HG02852 (cell line): ENCODE data around the gene LTF.
"Not testable (repeated sequence)": the region's sequence is repeated elsewhere in the genome, so short reads cannot be mapped to it uniquely, and the experiment has no call there.

Source experiments
- ATAC-seq: cut with Tn5 transposase; IDR thresholded peaks from one replicate; pipeline ENCODE4 v1.9.1; 2021; ENCODE audit warnings: mild to moderate bottlenecking, moderate library complexity; ENCODE audit not compliant: unreplicated experiment

Gene LTF

GRCh38 chr3:46464326-46465195, at the start of gene LTF:
LTF (minus strand) TSS chr3:46464905; CDS start chr3:46464867, 38 bp downstream.
- ATAC-seq = no peak

GRCh38 chr3:46512191-46512749, 47.6 kb upstream of the LTF start:
- ATAC-seq = no peak

GRCh38 chr3:46509661-46510187, 45.0 kb upstream of the LTF start:
- no peak for ATAC-seq

- no peak for ATAC-seq
Measured at GRCh38 chr3:46508850-46509591, 44.3 kb upstream of the LTF start.

GRCh38 chr3:46506526-46506925, 41.8 kb upstream of the LTF start:
- no peak for ATAC-seq

- ATAC-seq = no peak
Measured at GRCh38 chr3:46505953-46506352, 41.2 kb upstream of the LTF start.

GRCh38 chr3:46504789-46505188, 40.1 kb upstream of the LTF start:
- ATAC-seq = no peak

GRCh38 chr3:46503200-46503874, 38.6 kb upstream of the LTF start:
- no peak for ATAC-seq

DNA sequence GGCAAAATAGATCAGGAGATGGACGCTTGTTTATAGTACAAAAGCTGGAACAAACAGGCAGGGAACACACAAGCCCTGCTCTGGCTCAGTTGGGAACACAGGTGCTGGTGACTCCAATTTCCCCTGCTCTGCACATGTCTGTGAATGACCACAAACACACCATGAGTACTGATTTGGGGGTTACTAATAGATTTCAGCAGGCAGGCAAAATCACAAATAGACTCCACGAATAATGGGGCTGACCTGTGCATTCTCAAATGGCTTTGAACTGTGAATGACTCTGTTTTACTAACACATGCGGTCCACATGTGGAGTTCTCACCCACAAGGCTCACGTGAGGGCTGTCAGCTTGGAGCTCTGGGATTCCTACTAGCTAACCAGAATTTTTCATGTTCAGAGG, 37.0 kb upstream of the LTF start:
- ATAC-seq = no peak

GRCh38 chr3:46500656-46501635, 36.2 kb upstream of the LTF start:
- ATAC-seq = no peak

GRCh38 chr3:46498916-46499519, 34.3 kb upstream of the LTF start:
- ATAC-seq = no peak

GRCh38 chr3:46497556-46498265, 33.0 kb upstream of the LTF start, which contains the start of gene RTP3:
RTP3 (plus strand) TSS chr3:46497976; CDS start chr3:46498063, 87 bp downstream.
- ATAC-seq = no peak

DNA sequence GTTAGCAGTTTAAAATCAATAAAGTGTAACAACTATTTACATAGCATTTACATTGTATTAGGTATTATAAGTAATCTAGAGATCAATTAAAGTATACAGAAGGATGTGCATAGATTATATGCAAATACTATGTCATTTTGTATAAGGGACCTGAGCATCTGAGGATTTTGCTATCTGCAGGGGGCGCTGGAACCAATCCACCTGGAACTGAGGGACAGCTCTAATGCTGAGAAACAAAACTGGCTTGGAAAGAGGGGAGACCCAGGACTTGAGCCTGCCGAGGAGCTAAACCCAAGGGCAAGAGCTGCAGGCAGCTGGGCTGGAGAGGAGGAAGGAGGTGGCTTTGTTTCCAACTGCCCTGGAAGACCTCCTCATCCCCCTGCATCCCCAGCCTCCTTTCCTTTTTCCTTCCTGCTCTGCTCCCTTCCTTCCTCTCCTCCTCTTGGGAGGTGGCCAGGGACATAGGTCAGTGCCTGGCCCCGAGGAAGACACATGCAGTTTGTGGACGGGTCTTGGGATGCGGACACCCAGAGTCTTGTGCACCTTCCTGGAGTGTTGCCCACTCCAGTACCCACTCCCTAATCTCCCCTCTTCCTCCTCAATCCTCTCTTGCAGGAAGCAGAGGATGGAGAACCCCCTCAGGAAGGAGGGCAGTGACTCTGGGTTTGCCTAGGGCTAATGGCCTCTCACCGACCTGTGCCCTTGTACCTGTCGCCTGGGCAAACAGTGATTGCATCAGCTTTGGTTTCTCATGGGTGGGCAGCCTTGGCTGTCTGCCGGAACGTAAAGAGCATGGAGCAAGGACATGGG, 32.2 kb upstream of the LTF start:
- ATAC-seq = no peak

DNA sequence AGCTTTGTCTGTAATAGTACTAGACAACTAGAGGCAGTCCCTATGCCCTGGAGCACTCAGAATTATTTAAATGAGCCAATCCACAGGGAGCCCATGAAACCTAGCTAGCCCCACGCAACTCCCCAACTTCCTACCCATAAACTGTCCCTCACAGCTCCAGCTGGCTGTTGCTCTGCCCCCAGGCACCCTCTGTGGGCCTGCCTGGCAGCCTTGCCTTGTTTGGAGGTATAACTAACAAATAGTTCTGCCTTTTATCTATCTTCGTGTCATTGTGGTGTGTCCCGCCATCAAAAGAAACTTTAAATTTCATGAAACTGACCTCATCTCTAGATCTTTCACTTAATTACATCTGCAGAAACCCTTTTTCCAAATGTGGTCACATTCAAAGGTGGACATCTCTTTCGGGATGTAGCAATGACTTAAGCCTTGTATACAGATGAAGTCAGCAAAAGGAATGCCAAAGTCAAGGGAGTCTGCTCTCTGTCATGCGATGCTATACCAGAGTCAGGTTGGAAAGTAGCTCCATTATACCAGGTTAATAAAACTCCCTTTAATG, 31.3 kb upstream of the LTF start:
- ATAC-seq = no peak

DNA sequence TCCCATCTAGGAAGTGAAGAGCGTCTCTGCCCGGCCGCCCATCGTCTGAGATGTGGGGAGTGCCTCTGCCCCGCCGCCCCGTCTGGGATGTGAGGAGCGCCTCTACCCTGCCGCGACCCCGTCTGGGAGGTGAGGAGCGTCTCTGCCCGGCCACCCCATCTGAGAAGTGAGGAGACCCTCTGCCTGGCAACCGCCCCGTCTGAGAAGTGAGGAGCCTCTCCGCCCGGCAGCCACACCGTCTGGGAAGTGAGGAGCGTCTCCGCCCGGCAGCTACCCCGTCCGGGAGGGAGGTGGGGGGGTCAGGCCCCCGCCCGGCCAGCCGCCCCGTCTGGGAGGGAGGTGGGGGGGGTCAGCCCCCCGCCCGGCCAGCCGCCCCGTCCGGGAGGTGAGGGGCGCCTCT, 29.8 kb upstream of the LTF start:
- ATAC-seq = not testable (repeated sequence)

DNA sequence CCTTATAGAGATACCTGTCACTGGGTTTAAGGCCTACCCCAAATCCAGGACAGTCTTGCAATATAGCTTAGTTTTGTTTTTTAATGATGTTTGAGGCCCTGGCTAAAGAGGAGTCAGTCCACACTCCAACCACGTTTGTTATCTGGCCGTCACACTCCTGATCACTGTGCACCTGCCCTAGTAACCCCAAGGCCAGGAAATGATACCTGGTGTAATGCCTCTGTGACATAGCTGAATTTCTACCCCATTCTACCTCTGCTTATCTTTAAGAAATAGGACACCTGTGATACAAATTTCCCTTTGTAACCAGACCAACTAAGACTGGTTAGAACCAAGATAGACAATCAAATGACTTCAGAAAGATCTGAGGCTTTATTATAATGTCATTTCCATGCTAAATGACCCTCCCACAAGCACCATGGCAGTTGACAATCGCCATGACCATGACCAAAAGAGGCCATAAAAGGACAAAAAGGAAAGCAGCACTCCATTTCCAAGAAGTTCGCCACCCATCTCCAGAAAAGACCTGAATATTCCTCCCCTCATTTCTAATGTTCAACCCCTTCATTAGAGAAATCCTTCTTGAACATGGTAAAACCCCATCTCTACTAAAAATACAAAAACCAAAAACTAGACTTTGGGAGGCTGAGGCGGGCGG, 28.3 kb upstream of the LTF start:
- ATAC-seq = no peak
